Astrocyte of the spinal cord (primary cell): ENCODE results near the gene UAP1L1.
"Not testable (repeated sequence)": the region's sequence is repeated elsewhere in the genome, so short reads cannot be mapped to it uniquely, and the experiment has no call there.

Experiments used
- DNase-seq: peaks from one replicate; pipeline ENCODE4 v3.0.0; 2011; ENCODE audit warnings: low read depth, low spot score
- H3K4me3 ChIP-seq: 2 replicates; pipeline ENCODE4 v1.5.1; 2011; ENCODE audit warnings: low read depth, mild to moderate bottlenecking, low read length, moderate library complexity
- in situ Hi-C: cut with HindIII; loops from 2 replicates; pipeline ENCODE4 v1.10.0; 2017; ENCODE audit warnings: low sequenced_read_pairs
- TF ChIP-seq, protein P1 (sequence below): IDR thresholded peaks from 2 replicates; pipeline ENCODE4 v1.5.1; 2012; ENCODE audit warnings: low read depth, mild to moderate bottlenecking, low read length, inconsistent platforms

The UAP1L1 gene

DNA sequence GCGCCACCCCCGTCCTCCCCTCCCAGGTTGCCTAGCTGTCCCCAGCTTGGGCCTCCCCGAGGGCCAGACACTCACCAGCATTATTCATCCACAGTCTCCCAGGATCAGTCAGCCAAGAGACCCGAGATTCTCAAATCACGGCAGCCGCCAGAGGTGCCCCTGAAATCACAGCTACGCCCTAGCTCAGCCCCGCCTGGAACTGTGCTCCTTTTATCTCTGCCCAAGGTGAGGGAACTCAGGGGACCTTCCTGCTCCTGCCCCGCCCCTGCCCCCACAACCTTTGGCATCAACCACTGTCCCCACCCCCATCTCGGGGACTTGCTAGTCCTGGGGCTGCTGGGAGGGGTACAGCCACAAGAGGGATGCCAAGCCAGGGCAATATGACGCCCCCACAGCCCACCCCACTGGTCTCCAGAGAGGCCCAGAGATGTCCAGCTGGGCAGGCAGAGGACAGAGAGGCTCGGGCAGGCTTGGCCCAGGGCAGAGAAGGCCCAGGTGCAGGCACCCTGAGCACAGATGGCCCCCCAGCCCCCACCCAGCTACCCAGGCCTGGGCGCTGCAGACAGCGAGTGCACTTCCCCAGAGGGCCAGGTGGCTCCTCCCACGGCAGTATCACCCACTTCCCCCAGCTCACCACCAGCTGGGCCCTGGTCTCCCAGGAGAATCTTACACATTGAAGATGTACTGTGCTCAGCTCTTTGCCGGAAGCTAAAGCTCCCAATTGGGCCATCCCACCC, 45.2 kb upstream of the UAP1L1 start, which contains the start of gene FUT7:
TSS of gene FUT7 (minus strand) at position 185 of the 737 bp plus-strand sequence. CDS start at position 88, 97 bp downstream.
- TF ChIP-seq, protein P1, sequence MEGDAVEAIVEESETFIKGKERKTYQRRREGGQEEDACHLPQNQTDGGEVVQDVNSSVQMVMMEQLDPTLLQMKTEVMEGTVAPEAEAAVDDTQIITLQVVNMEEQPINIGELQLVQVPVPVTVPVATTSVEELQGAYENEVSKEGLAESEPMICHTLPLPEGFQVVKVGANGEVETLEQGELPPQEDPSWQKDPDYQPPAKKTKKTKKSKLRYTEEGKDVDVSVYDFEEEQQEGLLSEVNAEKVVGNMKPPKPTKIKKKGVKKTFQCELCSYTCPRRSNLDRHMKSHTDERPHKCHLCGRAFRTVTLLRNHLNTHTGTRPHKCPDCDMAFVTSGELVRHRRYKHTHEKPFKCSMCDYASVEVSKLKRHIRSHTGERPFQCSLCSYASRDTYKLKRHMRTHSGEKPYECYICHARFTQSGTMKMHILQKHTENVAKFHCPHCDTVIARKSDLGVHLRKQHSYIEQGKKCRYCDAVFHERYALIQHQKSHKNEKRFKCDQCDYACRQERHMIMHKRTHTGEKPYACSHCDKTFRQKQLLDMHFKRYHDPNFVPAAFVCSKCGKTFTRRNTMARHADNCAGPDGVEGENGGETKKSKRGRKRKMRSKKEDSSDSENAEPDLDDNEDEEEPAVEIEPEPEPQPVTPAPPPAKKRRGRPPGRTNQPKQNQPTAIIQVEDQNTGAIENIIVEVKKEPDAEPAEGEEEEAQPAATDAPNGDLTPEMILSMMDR, result no peak
- in situ Hi-C loops, result loop anchor here (25.0 kb wide), 1 partner anchor 95 kb away; the partner anchor contains the start of genes C8G and FBXW5
- DNase-seq, result no peak
- no peak within 1 kb of the TSS for H3K4me3 ChIP-seq

DNA sequence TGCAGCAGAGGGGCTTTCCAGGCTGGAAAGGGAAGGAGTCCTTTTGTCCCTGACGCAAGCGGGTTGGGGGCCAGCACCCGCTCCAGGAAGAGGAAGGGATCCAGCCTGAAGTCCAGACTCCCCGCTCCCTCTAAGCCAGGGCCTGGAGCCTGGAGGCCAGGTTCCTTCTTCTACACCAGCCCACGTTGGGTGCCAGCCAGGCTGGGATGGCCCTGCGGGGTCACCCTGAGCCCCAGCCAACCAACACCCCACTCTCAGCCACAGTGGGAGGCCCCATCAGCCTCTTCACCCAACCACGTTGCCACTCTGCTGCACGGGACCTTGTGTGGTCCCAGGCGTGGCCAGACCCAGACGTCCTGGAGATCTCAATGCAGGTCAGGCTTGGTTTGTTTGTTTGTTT, 44.5 kb upstream of the UAP1L1 start:
- no peak for DNase-seq
- TF ChIP-seq, protein P1, result no peak
- no peak overlapping the region for H3K4me3 ChIP-seq
- in situ Hi-C loops, result loop anchor here (25.0 kb wide), 1 partner anchor 96 kb away; the partner anchor contains the start of genes C8G and FBXW5

DNA sequence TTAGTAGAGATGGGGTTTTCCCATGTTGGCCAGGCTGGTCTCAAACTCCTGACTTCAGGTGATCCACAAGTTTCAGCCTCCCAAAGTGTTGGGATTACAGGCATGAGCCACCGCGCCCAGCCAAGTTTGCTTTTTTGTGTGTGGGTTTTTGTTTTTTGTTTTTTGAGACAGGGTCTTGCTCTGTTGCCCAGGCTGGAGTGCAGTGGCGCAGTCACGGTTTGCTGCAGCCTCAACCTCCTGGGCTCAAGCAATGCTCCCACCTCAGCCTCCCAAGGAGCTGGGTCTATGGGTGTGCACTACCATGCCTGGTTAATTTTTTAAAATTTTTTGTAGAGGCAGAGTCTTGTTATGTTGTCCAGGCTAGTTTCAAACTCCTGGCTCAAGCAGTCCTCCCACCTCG, 43.8 kb upstream of the UAP1L1 start:
- not testable (repeated sequence) for DNase-seq, H3K4me3 ChIP-seq
- in situ Hi-C loops, result loop anchor here (25.0 kb wide), 1 partner anchor 96 kb away; the partner anchor contains the start of genes C8G and FBXW5

DNA sequence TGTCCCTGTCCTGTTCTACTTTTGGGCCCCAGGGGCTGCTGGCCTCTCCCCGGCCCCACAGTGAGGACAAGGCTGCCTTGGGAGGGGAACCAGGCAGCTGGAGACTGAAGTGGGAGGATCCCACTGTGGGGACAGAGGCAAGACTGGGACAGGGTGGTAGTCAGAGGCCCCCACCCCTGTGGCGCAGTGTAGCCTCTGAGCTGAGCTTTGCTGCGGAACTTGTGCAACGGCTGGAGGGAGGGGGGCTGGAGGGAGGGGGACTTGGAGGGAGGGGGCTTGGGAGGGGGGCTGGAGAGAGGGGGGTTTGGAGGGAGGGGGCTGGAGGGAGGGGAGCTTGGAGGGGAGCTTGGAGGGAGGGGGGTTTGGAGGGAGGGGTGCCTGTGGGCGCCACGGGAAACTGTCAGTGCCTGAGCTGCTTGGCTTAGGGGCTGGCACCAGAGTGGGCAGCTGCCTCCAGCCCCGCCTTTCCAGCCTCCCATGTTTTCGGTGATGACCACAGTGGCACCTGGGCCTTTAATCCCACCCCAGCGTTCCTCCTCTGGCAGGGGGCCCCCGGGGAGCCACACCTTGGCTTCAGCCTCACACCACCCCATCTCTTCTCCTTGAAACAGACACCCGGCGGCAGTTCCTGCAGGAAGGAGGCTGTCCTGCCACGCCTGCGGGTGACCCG, 43.1 kb upstream of the UAP1L1 start:
- DNase-seq, result no peak
- in situ Hi-C loops, result loop anchor here (25.0 kb wide), 1 partner anchor 97 kb away; the partner anchor contains the start of genes C8G and FBXW5
- H3K4me3 ChIP-seq, result no peak overlapping the region
- TF ChIP-seq, protein P1, result no peak

DNA sequence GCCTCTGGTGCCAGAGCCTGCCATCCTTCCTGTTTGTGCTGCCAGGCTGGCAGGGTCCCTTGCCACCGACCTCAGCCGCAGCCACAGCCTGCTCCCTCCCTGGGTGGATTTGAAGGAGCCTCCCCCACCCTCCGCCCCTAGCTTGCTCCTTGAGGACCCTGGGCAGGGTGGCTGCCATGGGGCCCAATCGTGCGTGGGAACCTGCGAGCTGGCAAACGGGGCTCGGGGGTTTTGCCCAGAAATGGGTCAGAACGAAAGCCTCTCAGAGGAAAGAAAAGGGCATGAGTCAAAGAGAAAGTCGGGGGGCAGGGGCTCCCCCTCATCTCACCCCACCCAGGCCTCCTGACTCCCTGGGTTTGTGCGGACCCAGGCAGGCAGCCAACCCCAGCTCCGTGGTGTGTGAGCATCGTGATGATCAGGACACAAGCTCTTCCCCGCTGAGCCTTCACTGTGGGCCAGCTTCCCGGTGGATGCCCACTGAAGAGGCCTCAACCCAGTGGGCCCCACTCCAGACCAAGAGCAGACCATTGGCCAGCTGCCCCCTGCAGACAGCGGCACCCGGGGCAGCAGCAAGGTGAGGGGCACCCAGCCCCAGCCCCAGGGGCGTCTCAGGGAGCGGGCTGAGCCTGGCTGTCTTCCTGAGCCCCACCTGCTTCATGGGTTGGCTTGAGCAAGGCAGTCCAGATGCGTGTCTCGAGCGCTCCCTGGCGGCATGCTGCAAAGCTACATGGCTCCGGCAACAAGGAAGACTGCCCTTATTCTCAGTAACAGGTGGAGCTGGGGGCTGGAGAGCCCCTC, 42.4 kb upstream of the UAP1L1 start:
- in situ Hi-C loops, result loop anchor here (25.0 kb wide), 1 partner anchor 98 kb away; the partner anchor contains the start of genes C8G and FBXW5
- no peak overlapping the region for H3K4me3 ChIP-seq
- peak; percentile 79 for DNase-seq
- TF ChIP-seq, protein P1, result peak; percentile 98

DNA sequence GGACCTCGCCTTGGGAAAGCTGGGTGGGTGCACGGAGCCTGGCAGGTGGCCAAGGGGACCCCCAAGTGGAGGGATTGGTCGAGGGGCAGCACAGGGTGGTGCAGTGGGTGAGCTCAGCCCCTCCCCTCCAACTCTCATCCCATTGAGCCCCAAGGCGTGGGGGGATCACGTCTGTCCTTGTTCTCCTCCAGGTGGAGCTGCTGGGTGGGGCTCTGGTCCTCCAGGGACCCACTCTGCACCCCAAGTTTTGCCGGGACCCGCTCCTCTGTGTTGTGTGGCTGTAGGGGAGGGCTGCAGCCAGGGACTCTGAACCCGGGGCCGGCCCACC, 41.8 kb upstream of the UAP1L1 start:
- TF ChIP-seq, protein P1, result no peak
- H3K4me3 ChIP-seq, result no peak overlapping the region

More for the DNA sequence above, 41.8 kb upstream of the UAP1L1 start:
- no peak for DNase-seq
- in situ Hi-C loops, result loop anchor here (25.0 kb wide), 1 partner anchor 98 kb away; the partner anchor contains the start of genes C8G and FBXW5
